Activated CD4-positive, CD25-positive, alpha-beta regulatory T cell (primary cell): ENCODE data around the gene ATP6V0E1.

Experiments used
- DNase-seq, 4 experiments: peaks; one replicate each; lab custom pipeline; 2025; lab: John Stamatoyannopoulos, UW

The ATP6V0E1 gene

DNA sequence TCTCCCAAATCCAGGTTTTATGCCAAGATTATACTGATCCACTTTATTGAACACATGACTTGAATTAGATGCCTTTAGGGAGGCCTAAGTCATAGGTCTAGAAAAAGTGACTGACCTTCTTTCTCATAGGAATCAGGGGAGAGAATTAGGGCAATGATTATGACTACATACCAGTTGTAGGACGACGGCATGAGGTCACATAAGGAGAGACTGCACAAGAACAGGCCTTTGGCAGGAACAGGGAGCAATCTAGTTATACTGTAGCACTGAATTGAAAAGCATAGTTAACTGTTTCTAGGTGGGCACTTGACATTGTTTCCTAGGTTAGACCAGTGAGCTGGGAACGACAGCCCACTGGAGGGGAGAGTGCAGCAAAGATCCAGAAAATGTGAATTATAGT is 95.3 kb downstream of the ATP6V0E1 start:
- no peak for DNase-seq
